Measurements from ENCODE around the gene SECTM1.
"Not testable (repeated sequence)": the region's sequence is repeated elsewhere in the genome, so short reads cannot be mapped to it uniquely, and the experiment has no call there.

Gene SECTM1

DNA sequence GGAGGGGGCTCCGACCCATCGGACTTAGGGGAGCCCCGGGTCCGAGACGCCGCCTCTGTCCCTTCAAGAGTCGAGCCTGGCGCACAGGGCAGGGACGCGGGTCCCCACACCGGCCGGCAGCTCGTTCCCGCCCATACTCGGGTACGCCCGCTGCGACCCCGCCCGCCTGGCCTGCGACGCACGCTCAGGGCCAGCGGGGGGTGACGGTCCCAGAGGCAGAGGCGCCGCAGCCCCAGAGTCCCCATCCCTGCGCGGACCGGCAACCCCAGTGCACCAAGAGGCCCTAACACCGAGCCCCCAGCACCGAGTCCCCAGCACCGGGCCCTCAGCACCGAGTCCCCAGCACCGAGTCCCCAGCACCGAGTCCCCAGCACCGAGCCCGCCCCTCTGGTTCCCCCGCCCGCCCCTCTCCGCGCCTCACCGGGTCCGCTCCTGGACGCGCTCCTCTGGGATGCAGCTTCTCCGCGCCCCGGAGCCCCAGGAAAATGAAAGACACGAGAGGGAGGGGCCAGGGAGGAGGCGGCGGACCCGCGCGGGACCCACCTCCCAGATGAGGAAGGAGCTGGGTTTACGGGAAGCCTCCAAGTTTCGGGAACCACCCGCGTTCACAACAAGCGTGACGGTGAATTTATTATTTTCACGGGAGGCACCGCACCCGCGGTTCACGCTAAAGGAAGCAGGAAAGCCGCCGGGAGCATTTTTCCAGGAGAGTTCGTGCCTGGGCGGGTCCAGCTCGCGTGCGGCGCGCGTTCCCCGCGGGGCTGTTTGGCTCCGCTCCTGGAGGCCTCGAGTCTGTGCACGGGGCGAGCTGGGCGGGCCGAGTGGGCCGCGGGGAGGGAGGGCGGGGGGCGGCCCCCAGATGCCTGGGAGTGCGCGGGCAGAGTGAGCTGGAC, at the start of gene SECTM1:
TSS of gene SECTM1 (minus strand) at position 488 of the 893 bp plus-strand sequence. CDS start 6,526 bp downstream, outside the sequence.
- no peak for DNase-seq

DNA sequence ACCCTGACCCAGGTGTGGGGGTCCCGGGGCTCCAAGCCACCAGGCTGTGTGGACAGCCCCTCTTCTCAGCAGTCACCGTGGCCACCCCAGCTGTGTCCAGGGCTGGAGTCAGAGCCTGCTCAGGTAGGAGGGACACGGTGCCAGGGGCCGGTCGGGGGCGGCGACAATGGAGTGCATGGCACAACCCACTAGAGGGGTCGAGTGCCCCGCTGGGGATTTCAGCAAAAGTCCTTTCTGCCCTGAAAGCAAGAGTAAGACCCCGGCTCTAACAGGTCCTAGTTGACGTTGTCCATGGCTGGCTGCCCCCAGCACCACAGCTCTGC, 49.3 kb upstream of the SECTM1 start:
- no peak for DNase-seq

DNA sequence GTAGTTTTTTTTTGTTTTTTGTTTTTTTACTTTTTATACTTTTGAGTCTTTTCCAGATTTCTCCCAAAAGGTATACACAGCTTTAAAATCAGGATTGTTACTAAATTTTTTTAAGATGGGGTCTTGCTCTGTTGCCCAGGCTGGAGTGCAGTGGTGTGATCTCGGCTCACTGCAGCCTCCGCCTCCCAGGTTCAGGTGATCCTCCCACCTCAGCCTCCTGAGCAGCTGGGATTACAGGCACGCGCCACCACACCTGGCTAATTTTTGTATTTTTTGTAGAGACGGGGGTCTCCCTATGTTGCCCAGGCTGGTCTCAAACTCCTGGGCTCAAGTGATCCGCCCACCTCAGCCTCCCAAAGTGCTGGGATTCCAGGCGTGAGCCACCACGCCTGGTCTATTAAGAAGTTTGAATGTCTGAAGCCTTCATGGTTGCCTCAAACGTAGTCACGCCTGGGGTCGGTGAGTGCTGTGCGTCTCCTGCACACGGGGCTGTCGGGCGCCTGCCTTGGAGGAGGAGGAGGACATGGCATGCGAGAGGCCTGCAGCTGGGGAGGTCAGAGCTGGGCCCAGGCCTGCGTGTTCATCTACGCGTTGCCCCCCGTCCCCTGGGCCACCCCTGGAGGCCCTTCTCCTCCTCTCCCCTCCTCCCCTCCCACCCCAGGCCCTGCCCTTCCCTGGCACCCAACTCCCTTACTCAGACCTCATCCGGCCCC, 48.8 kb upstream of the SECTM1 start:
- DNase-seq: not testable (repeated sequence)

DNA sequence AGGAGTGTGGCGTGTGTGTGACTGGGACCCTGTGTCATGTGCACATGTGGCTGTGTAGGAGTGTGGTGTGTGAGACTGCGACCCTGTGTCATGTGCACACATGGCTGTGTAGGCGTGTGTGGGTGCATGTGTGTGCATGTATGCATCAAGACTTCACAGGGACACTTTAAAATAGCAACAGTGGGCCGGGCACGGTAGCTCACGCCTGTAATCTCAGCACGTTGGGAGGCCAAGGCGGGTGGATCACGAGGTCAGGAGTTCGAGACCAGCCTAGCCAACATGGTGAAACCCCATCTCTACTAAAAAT, 48.1 kb upstream of the SECTM1 start:
- DNase-seq: not testable (repeated sequence)

DNA sequence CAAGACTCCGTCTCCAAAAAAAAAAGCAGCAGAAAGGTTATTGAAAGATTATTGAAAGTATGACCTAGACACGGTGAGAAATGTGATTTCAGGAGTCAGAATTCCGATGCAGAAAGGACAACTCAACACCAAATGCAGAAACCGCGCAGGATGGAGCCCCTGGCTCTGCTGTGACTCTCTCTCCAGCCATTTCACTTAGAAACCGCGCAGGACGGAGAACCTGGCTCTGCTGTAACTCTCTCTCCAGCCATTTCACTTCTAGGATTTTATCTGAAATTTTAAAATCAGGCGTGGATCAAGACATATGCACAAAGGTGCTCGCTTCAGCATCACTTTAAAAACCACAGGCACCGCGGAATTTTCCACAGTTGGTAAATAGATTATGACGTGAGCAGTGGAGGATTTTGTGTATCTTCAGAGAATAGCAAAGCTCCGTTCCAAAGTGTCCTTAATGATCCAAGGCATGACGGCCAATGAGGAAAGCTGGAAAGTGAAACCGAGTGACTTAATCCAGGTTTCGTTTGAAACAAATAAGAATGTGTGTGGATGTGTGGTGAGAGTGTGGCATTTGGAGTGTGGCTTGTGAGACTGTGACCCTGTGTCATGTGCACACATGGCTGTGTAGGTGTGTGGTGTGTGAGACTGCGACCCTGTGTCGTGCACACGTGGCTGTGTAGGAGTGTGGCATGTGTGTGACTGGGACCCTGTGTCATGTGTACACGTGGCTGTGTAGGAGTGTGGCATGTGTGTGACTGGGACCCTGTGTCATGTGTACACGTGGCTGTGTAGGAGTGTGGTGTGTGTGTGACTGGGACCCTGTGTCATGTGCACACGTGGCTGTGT, 47.5 kb upstream of the SECTM1 start:
- DNase-seq: no peak

DNA sequence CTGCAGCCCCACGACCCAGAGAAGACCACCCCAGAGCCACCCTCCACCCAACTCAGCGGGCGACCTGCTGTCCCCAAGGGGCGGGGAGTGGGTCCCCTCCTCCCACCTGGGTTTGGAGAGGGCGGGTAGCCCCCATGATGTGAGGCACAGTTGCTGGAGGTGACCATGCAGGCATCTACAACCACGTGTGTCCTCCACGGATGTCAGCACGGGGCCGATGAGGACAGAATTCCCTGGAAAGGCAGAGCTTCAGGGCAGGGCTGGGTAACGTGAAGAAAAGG, 45.1 kb upstream of the SECTM1 start:
- DNase-seq: no peak

DNA sequence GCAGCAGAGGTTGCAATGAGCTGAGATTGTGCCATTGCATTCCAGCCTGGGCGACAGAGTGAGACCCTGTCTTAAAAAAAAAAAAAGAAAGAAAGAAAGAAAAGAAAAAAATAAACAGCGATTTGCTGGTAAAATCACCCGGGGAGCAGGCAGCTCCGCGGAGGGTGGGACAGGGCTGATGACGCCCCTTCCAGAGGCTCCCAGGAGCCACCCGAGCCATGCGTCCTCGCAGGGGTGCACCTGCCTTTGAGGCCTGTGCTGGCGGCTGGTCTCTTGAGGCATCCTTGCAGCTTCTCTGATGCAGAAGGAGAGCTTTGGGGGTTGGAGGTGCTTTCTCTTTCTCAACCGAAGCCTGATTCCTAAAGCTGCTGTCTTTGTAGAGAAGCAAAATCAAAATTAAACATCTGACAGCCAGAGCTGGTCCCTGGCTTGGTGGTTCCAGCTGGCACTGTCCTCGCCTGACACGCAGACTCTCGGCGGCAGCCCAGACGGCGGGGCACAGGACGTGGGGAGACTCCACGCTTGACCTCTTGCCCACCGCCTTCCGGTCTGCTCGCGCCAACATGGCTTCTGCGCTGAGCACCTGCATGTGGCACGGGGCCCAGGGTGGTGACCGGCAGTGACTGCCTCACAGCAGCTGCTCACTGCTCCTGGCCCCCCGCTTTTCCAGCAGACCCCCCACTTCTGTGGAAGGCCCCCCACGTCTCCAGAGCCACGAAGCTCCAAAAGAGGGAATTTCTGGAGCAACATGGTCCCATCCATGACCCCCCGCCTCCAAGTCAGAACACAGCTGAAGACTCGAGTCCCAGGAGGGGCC, 44.6 kb upstream of the SECTM1 start:
- no peak for DNase-seq

DNA sequence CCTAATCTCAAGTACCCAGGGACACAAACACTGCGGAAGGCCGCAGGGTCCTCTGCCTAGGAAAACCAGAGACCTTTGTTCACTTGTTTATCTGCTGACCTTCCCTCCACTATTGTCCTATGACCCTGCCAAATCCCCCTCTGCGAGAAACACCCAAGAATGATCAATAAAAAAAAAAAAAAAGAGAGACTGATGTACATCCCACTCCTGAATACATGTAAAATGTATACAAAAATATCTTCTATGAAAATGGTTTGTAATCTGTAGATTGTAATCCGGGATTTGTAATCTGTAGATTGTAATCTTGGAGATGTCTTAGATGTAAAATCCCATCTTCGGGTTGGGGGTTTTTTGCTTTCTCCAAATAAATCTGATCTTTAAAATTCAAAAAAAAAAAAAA, 43.7 kb upstream of the SECTM1 start:
- not testable (repeated sequence) for DNase-seq

DNA sequence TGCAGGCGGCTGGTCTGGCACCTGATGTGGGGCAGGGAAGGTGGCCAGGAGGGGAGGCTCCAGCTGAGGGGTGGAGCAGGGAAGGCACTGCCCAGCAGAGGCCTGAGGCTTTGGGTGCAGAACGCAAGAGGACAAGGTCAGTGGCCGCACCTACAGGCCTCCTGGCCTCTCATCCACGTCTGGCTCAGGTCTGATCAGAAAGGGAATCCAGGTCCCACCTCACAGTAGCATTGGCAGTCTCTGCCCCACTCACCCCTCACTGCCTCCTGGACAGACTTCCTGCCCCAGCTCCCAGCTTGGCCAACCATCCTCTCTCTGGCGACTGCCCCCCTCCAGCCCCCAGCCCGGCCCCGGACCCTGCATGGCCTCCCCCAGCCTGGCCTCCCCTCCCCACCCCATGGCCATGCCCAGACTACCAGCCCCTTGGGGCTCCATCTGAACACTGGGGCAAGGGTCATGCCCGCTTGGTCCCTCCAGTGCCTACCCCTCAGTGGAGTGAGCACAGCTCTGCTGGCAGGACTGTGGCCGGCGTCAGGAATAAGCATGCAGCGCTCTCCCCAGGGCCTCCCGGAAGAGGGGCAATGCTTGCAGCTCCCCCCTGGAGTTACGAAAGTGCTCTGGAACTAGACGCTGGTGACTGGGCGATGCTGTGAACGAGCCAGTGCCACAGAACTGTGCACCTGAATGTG, 42.6 kb upstream of the SECTM1 start:
- DNase-seq: no peak

DNA sequence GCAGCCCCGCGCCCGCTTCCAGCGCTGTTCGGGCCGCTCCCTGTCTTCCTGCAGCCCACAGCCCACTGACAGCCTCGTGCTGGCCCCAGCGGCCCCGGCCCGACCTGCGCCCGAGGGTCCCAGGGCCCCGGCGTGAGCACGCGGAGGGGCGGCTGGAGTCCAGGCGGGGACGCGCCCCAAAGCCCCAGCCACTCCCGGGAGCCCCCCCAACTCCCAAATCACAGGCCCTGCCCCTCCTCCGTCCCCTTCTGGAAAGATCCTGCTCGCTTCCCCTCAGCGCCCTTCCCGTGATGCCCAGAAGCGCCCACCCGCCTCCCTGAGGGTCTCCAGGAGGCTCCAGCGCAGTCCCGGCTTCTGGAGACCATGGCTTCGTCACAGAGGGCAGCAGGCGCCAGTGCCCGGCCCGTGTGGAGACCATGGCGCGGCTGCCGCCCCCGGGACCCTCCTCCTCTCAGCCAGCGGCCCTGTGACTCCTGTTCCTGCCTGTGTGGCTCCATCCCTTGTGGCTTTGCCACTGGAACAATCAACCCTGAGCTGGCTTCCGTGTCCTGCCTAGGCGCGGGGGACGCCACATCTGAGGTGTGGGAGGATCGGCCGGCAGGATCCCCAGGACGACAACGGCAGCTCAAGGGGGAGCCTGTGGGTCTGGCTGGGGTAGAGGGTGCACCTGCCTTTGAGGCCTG, 41.9 kb upstream of the SECTM1 start:
- DNase-seq: no peak

DNA sequence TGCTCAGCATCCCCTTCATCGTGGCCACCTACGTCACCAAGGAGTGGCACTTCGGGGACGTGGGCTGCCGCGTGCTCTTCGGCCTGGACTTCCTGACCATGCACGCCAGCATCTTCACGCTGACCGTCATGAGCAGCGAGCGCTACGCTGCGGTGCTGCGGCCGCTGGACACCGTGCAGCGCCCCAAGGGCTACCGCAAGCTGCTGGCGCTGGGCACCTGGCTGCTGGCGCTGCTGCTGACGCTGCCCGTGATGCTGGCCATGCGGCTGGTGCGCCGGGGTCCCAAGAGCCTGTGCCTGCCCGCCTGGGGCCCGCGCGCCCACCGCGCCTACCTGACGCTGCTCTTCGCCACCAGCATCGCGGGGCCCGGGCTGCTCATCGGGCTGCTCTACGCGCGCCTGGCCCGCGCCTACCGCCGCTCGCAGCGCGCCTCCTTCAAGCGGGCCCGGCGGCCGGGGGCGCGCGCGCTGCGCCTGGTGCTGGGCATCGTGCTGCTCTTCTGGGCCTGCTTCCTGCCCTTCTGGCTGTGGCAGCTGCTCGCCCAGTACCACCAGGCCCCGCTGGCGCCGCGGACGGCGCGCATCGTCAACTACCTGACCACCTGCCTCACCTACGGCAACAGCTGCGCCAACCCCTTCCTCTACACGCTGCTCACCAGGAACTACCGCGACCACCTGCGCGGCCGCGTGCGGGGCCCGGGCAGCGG, 41.2 kb upstream of the SECTM1 start:
- DNase-seq: no peak

DNA sequence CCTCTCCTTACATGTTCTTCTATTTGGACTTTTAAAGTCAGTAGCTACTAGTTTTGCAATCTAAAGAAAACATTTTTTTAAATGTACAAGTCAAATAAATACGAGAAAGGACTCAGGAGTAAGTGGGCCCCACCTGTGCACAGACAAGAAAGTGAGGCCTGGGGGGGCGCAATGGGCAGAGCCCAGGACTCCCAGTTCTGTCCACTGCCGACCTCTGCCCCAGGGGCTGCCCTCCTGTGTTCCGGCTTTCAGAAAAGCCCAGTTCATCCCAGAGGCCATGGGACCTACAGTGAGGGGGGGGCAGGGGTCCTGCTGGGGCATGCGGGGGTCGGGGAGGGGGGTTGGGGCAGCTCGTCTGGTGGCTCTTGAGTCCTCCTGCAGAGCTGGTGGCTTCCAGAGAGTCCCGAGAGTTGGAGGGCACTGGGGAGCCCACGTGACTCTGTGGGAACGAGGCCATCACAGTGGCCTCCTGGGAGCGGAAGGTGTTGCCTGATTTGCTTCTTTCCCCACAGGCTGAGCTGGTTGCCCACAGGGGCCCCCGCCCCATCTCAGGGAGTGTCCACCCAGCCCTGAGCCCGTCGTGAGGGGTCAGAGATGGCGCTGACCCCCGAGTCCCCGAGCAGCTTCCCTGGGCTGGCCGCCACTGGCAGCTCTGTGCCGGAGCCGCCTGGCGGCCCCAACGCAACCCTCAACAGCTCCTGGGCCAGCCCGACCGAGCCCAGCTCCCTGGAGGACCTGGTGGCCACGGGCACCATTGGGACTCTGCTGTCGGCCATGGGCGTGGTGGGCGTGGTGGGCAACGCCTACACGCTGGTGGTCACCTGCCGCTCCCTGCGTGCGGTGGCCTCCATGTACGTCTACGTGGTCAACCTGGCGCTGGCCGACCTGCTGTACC, 40.4 kb upstream of the SECTM1 start:
- no peak for DNase-seq

DNA sequence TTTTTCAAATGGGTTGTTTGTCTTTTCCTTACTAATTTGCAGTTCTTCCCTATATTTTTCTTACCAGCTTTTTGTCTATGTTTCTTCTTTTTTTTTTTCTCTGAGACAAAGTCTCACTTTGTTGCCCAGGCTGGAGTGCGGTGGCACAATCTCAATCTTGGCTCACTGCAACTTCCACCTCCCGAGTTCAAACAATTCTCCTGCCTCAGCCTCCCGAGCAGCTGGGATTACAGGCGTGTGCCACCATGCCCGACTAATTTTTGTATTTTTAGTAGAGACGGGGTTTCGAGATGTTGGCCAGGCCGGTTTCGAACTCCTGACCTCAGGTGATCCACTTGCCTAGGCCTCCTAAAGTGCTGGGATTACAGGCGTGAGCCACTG, 39.5 kb upstream of the SECTM1 start:
- DNase-seq: not testable (repeated sequence)

DNA sequence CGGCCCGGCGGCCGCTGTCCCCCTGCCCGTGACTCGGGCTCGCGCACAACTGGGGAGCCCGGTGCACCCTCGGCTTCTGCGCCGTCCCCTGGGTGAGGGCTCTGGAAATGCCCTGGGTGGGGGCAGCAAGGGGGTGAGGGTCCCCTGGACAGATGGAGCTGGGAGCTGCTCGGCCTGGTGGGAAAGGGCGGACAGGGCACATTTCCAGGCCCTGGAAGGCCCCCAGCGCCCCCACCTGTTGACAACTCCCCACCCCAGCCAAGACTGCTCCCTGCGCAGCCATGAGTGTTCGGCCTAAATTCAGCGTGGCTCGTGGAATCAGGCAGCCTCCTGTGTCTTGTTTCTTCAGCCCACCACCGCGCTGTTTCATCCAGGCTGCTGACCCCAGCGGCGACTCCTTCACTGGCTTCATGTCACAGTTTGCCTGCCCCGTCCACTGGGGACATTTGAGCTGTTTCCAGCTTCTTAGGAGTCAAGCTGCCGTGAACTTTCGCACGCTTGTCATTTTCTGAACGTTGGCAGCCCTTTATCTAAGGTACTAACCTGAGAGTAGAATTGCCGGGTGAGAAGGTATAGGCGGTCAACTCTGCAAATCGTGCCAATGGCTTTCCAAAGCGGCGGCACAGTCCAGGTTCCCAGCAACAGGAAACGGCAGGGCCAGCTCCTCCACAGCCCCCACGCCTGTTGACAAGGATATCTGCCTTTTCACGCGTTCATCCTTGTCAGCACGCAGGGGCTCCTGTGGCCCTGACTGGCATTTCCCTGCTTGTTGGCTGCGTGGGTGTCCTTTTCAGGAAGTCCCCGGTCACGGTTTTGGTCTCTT, 38.9 kb upstream of the SECTM1 start:
- no peak for DNase-seq

DNA sequence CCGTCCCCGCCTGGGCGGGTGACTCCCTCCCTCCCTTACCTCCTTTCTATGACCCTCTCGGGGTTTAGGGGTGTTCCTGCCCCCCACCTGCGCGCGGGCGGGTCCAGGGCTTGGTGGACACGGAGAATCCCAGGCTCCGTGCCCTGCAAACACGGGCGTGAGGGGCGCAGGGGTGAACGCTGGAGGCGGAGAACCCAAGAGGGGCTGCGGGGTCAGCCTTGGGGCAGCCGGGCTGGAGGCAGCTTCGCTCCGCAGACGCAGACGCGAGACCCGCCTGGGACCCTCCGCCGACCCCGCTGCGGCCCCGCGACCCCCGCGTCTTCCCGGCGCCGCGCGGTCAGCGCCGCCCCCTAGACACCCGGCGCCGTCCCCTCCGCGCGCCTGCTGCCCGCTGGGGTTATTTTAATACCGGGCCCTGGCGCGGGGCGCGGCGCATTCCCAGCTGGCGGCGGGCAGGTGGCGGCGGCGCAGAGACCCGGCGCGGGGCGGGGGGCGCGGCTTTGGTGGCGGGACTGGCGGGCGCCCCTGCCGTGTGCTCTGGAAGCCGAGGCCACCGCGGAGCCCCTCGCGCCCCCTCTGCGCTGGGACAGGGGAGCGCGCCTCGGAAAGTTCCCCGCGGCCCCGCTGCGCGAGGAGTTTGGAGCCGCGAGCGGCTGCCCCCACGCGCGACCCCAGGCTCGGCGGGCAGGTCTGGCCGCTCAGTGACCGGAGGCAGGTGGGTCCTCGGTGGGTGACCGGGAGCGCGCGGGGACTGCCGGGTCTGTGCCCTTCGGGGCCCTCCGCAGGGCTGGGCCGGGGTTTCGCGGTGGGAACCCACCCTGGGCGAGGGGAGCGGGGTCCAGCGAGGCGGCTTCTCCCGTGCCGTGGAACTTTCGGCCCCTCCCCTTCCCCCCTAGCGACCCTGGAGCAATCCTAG, 38.0 kb upstream of the SECTM1 start, which contains the start of gene UTS2R:
TSS of gene UTS2R (plus strand) at position 433 of the 916 bp plus-strand sequence. CDS start 2,560 bp downstream, outside the sequence.
- DNase-seq: no peak

DNA sequence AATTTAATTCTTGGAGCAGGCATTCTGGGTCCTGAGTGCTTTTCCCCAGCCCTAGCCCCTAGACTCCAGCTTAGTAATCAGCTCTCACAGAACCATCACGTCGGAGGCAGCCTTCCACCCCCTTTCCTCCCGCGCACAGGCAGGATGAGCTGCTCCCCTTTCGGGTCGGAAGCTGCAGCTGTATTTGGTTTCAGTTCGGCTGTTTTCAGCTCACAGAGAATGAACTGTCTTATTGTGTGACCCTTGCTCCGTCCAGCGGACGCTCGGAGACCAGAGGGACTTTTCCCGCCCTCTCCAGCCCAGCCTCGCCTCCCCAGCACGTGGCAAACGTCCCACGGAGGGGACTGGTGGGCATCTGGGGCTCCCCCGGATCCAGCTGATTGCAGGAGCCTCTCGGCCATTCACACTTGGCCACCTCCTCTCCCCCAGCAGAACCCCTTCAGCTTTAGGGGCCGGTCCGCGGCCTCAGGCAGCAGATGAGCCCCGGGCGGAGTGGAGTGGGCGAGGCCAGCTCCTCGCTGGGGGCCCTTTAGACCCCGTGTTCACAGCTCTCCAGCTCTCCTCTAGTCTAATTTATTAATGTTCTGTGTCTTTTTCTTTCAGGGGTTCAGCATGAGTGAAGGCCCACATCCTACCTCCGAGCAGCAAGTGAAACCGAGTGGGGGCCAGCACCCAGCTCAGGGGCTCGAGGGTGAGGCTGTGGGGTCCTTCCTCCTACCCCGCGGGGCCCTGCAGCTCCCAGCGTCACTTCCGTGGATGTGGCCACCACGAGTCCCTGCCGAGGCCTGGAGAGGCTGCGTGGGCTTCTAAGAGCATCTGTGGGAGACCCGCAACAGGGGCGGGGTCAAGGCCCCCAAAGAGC, 37.1 kb upstream of the SECTM1 start:
- DNase-seq: peak in 2 of 6 experiments; percentile 13 to 16

DNA sequence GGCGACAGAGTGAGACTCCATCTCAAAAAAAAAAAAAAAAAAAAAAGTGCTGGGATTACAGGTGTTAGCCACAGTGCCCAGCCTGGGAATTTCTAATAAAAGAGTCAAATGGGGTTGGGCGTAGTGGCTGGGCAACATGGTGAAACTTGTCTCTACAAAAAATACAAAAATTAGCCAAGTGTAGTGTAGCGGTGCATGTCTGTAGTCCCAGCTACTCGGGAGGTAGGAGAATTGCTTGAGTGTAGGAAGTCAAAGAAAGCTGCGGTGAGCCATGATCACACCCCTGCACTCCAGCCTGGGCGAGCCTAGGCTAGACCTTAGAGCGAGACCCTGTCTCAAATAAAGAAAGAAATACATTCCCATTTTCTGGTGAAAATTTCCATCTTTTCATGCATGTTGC, 35.6 kb upstream of the SECTM1 start:
- DNase-seq: no peak

All from stimulated activated naive CD4-positive, alpha-beta T cell (primary cell).